Activated naive CD8-positive, alpha-beta T cell treated with anti-CD3 and anti-CD28 coated beads, Interleukin-2, amount 50 U/mL, for 24 hours (primary cell): ENCODE results near the gene NDUFA9.

Source experiments
- ATAC-seq: fragments of 150-1000 bp; cut with Tn5 transposase; one replicate; pipeline ENCODE4 v1.10.0; 2021
- DNase-seq: peaks from one replicate; pipeline ENCODE4 v3.0.0; 2021
- H3K27ac Mint-ChIP-seq: one replicate; pipeline ENCODE4 v1.8.0; 2021; ENCODE audit warnings: mild to moderate bottlenecking, mixed read lengths
- H3K27me3 Mint-ChIP-seq: one replicate; pipeline ENCODE4 v1.8.0; 2021; ENCODE audit warnings: mixed read lengths
- H3K36me3 Mint-ChIP-seq: one replicate; pipeline ENCODE4 v1.8.0; 2021; ENCODE audit warnings: low read depth, mixed read lengths
- H3K4me1 Mint-ChIP-seq: one replicate; pipeline ENCODE4 v1.8.0; 2021; ENCODE audit warnings: mixed read lengths
- H3K4me3 Mint-ChIP-seq: one replicate; pipeline ENCODE4 v1.8.0; 2021; ENCODE audit warnings: mild to moderate bottlenecking, moderate library complexity, mixed read lengths
- H3K9me3 Mint-ChIP-seq: one replicate; pipeline ENCODE4 v1.8.0; 2021; ENCODE audit warnings: mixed read lengths

NDUFA9 gene

DNA sequence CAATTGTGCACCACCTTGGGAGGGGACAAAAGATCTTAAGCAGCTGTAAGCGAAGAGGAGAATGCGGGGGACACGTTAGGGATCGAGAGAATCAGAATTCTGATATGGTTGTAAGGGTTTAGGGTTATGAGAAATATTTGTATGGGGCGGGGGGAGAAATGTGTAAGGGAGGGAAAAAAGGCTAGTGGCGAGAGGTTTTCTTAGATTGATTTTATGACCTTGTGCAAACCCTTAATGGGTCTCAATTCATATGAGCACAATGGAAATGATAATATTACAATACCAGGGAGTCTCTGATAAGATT is 396 bp downstream of the NDUFA9 start:
- Mint-ChIP-seq H3K4me3 (peak overlapping the region; percentile 95), H3K27me3 (no peaks in the 10 kb centered on the region), H3K27ac (peak overlapping the region; percentile 94), H3K4me1 (peaks cover 49% of the 10 kb centered on the region), H3K36me3 (peaks cover 6% of the 10 kb centered on the region), H3K9me3 (no peaks in the 10 kb centered on the region)
- ATAC-seq (no peak), DNase-seq (no peak)

DNA sequence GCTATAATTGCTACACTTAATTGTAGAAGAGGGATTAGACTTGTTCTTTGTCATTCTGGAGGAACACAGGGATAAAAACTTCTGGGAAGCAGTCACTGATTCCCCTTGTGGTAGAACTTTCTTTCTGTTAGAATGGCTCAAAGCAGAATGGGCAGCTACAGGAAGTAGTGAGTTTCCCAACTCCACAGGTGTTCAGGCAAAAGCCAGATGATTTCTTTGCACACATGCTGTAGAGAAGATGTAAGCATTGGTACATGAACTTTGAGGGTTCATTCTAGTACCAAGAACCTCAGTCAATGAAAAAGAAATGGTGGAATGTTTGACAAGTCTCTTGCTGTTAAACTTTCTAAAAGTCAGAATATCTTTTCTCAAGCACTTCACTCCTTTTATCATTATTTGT is 4.3 kb downstream of the NDUFA9 start:
- Mint-ChIP-seq H3K9me3 (no peaks in the 10 kb centered on the region), H3K4me3 (no peak overlapping the region), H3K27ac (no peak overlapping the region), H3K36me3 (peaks cover 28% of the 10 kb centered on the region), H3K4me1 (peaks cover 38% of the 10 kb centered on the region), H3K27me3 (no peaks in the 10 kb centered on the region)
- ATAC-seq (no peak), DNase-seq (no peak)

DNA sequence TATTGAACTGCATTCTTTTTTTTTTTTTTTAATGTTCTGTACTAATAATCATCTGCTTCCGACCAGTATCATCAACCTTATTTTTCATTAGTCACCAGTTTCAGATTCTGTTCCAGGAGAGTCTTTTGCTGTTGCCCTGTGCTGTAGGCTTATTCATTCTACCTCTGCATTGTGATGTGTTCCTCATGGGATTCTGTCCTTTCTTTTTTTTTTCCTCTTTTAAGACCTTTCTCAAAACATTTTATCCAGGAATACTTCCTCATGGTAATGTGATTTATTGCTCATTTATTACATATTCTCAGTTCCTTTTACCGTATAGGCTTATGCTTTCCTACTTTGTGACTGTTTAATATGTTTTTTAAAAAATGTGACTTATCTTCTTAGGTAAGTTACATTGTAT is 4.8 kb downstream of the NDUFA9 start:
- peaks cover 36% of the 10 kb centered on the region for H3K4me1 Mint-ChIP-seq
- no peak for DNase-seq
- H3K36me3 Mint-ChIP-seq, result peaks cover 28% of the 10 kb centered on the region
- H3K27me3 Mint-ChIP-seq, result no peaks in the 10 kb centered on the region
- no peak overlapping the region for H3K27ac Mint-ChIP-seq
- H3K4me3 Mint-ChIP-seq, result no peak overlapping the region
- ATAC-seq, result no peak
- no peaks in the 10 kb centered on the region for H3K9me3 Mint-ChIP-seq

GRCh38 chr12:4663971-4664505 is 15.1 kb downstream of the NDUFA9 start:
- Mint-ChIP-seq H3K36me3 (peaks cover 52% of the 10 kb centered on the region), H3K4me3 (no peak overlapping the region), H3K9me3 (no peaks in the 10 kb centered on the region), H3K27ac (no peak overlapping the region), H3K27me3 (no peaks in the 10 kb centered on the region), H3K4me1 (no peaks in the 10 kb centered on the region)
- DNase-seq (no peak), ATAC-seq (no peak)

DNA sequence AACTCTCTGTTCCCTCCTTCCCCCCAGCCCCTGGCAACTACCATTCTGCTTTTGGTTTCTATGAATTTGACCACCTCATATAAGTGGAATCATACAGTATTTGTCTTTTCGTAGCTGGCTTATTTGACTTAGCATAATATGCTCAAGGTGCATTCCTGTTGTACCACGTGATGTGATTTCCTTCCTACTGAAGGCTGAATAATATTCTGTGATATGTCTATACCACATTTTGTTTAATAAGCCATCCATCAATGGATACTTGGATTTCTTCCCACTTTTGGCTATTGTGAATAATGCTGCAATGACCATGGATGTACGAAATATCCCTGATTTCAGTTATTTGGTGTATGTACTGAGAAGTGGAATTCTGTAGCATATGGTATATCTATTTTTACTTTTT is 16.3 kb downstream of the NDUFA9 start:
- H3K4me1 Mint-ChIP-seq, result no peaks in the 10 kb centered on the region
- DNase-seq (no peak), ATAC-seq (no peak)
- H3K9me3 Mint-ChIP-seq, result no peaks in the 10 kb centered on the region
- H3K27me3 Mint-ChIP-seq, result no peaks in the 10 kb centered on the region
- H3K4me3 Mint-ChIP-seq, result no peak overlapping the region
- peaks cover 57% of the 10 kb centered on the region for H3K36me3 Mint-ChIP-seq
- H3K27ac Mint-ChIP-seq, result no peak overlapping the region

DNA sequence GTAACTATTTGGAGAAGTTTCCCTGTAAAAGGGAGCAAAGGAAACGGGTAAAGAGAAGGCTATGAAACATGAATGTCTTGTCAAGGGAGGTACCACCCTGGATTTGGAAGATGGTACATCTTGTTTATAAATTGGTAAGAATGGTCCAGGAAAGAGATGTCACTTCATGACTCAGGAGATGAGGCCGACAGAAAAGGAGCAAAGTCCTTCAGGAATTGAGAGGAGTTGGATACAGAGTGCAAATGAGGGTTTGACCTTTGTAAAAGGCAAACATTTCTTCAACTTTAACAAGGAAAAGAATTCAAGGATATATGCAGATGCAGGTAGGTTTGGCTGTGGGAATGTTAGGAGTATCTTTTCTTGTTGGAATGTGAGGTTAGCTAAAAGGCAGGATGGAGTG is 30.8 kb downstream of the NDUFA9 start:
- H3K9me3 Mint-ChIP-seq, result no peaks in the 10 kb centered on the region
- peaks cover 22% of the 10 kb centered on the region for H3K36me3 Mint-ChIP-seq
- ATAC-seq, result no peak
- no peaks in the 10 kb centered on the region for H3K4me1 Mint-ChIP-seq
- no peak for DNase-seq
- H3K4me3 Mint-ChIP-seq, result no peak overlapping the region
- H3K27me3 Mint-ChIP-seq, result no peaks in the 10 kb centered on the region
- H3K27ac Mint-ChIP-seq, result peak overlapping the region; percentile 10

DNA sequence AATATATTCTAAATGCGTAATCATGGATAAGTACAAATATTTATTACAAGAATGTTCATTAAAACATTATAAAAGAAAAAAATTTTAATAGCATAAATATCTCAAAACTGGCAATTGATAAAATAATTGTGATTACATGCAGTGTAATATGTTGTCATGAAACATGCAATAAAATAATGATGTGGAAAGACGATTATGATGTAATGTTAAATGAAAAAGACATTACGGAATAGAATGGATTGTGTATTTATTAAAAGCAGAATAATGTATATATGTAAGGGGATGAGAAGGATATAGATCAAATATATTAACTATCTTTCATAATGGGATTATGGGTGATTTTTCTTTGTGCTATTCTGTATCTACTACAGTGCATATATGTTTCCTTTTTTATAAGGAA is 32.8 kb downstream of the NDUFA9 start:
- Mint-ChIP-seq H3K9me3 (no peaks in the 10 kb centered on the region), H3K4me3 (no peak overlapping the region), H3K27me3 (no peaks in the 10 kb centered on the region), H3K4me1 (no peaks in the 10 kb centered on the region), H3K36me3 (peaks cover 33% of the 10 kb centered on the region), H3K27ac (no peak overlapping the region)
- DNase-seq (no peak), ATAC-seq (no peak)

DNA sequence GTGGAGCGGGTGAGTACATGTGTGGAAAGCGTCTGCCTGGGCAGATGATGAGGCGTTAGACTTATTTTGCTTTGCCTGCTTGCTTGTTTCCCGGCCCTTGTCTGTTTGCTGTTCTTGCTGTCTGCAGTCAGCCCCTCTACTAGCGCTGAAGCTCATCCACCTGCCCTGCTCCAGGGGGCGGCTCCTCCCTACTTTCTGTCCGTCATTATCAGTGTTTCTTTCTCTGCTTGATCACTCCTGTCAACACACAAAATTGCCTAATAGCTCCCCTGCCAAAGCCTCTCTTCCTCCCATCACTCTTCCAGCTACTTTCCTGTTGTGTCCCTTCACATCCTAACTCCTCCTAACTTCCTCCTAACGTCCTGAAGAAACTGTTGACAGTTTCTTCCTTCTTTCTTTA is 36.4 kb downstream of the NDUFA9 start:
- no peak overlapping the region for H3K27ac Mint-ChIP-seq
- no peaks in the 10 kb centered on the region for H3K9me3 Mint-ChIP-seq
- ATAC-seq (no peak), DNase-seq (no peak)
- H3K4me3 Mint-ChIP-seq, result no peak overlapping the region
- no peaks in the 10 kb centered on the region for H3K27me3 Mint-ChIP-seq
- no peaks in the 10 kb centered on the region for H3K4me1 Mint-ChIP-seq
- peaks cover 53% of the 10 kb centered on the region for H3K36me3 Mint-ChIP-seq

GRCh38 chr12:4690760-4691159 is 41.8 kb downstream of the NDUFA9 start:
- H3K27ac Mint-ChIP-seq, result no peak overlapping the region
- H3K27me3 Mint-ChIP-seq, result no peaks in the 10 kb centered on the region
- ATAC-seq (no peak), DNase-seq (no peak)
- H3K9me3 Mint-ChIP-seq, result no peaks in the 10 kb centered on the region
- H3K4me3 Mint-ChIP-seq, result no peak overlapping the region
- peaks cover 2% of the 10 kb centered on the region for H3K4me1 Mint-ChIP-seq
- H3K36me3 Mint-ChIP-seq, result peaks cover 53% of the 10 kb centered on the region
